Measurements from ENCODE around the gene PLEKHA1. TPM values are rescaled to one million over a fixed set of nuclear protein-coding genes. Genes with fewer than 3 reads are reported as not detected.

PLEKHA1 gene
- polyA plus RNA-seq, 6 donors from 2014 or later, result 78.2 to 95.7 (median 89.4) TPM

GRCh38 chr10:122390679-122391078, 16.2 kb downstream of the PLEKHA1 start:
- H3K36me3 Mint-ChIP-seq, result peaks cover 6 to 32% of the 10 kb centered on the region in 2 donors
- H3K4me3 Mint-ChIP-seq, result peak overlapping the region in 2 of 8 donors; percentile 41 to 43
- ATAC-seq (ENCODE audit: low read depth in 2 of 2), result no peak
- peaks cover 32 to 52% (median 46%) of the 10 kb centered on the region in 3 donors for H3K4me1 Mint-ChIP-seq
- DNase-seq, result no peak
- no peak overlapping the region for H3K27ac Mint-ChIP-seq
- no peaks in the 10 kb centered on the region for H3K27me3 Mint-ChIP-seq
- peaks cover 0 to 1% (median 0%) of the 10 kb centered on the region in 7 donors for H3K9me3 Mint-ChIP-seq

GRCh38 chr10:122391875-122392274, 17.4 kb downstream of the PLEKHA1 start:
- peaks cover 8 to 36% of the 10 kb centered on the region in 2 donors for H3K36me3 Mint-ChIP-seq
- peaks cover 21 to 41% (median 36%) of the 10 kb centered on the region in 3 donors for H3K4me1 Mint-ChIP-seq
- DNase-seq (no peak), ATAC-seq (ENCODE audit: low read depth in 2 of 2) (no peak)
- H3K27ac Mint-ChIP-seq, result peak overlapping the region in 1 of 6 donors; percentile 17
- H3K27me3 Mint-ChIP-seq, result no peaks in the 10 kb centered on the region
- peaks cover 0 to 1% (median 0%) of the 10 kb centered on the region in 7 donors for H3K9me3 Mint-ChIP-seq
- H3K4me3 Mint-ChIP-seq, result no peak overlapping the region

GRCh38 chr10:122392835-122393234, 18.3 kb downstream of the PLEKHA1 start:
- Mint-ChIP-seq H3K36me3 (peaks cover 14 to 31% of the 10 kb centered on the region in 2 donors), H3K27me3 (no peaks in the 10 kb centered on the region), H3K27ac (no peak overlapping the region), H3K9me3 (peaks cover 0 to 1% (median 0%) of the 10 kb centered on the region in 7 donors), H3K4me3 (no peak overlapping the region), H3K4me1 (peaks cover 17 to 35% (median 29%) of the 10 kb centered on the region in 3 donors)
- ATAC-seq (ENCODE audit: low read depth in 2 of 2) (no peak), DNase-seq (no peak)

- ATAC-seq (ENCODE audit: low read depth in 2 of 2) (no peak), DNase-seq (no peak)
- H3K4me1 Mint-ChIP-seq, result peaks cover 13 to 30% (median 29%) of the 10 kb centered on the region in 3 donors
- H3K27me3 Mint-ChIP-seq, result no peaks in the 10 kb centered on the region
- no peak overlapping the region for H3K27ac Mint-ChIP-seq
- peaks cover 14 to 31% of the 10 kb centered on the region in 2 donors for H3K36me3 Mint-ChIP-seq
- H3K9me3 Mint-ChIP-seq, result peaks cover 0 to 1% (median 0%) of the 10 kb centered on the region in 7 donors
- H3K4me3 Mint-ChIP-seq, result no peak overlapping the region
These were observed 18.8 kb downstream of the PLEKHA1 start for GRCh38 chr10:122393288-122393687.

- DNase-seq (no peak), ATAC-seq (ENCODE audit: low read depth in 2 of 2) (no peak)
- Mint-ChIP-seq H3K4me3 (no peak overlapping the region), H3K27me3 (no peaks in the 10 kb centered on the region), H3K4me1 (peaks cover 2 to 10% (median 4%) of the 10 kb centered on the region in 3 donors), H3K36me3 (no peaks in the 10 kb centered on the region), H3K9me3 (no peaks in the 10 kb centered on the region), H3K27ac (no peak overlapping the region)
These were observed 28.1 kb downstream of the PLEKHA1 start for GRCh38 chr10:122402548-122403131.

- H3K4me1 Mint-ChIP-seq, result peaks cover 2 to 10% (median 4%) of the 10 kb centered on the region in 3 donors
- H3K27me3 Mint-ChIP-seq, result no peaks in the 10 kb centered on the region
- H3K36me3 Mint-ChIP-seq, result no peaks in the 10 kb centered on the region
- peak overlapping the region in 1 of 6 donors; percentile 45 for H3K27ac Mint-ChIP-seq
- no peaks in the 10 kb centered on the region for H3K9me3 Mint-ChIP-seq
- no peak for DNase-seq
- no peak for ATAC-seq (ENCODE audit: low read depth in 2 of 2)
- H3K4me3 Mint-ChIP-seq, result no peak overlapping the region
These were observed 30.1 kb downstream of the PLEKHA1 start for GRCh38 chr10:122404576-122404975.

- Mint-ChIP-seq H3K4me3 (peak overlapping the region in 1 of 8 donors; percentile 39), H3K27me3 (no peaks in the 10 kb centered on the region), H3K27ac (peak overlapping the region in 5 of 6 donors; percentile 1 to 56 (median 50)), H3K4me1 (peaks cover 2 to 10% (median 4%) of the 10 kb centered on the region in 3 donors), H3K36me3 (peaks cover 0 to 5% of the 10 kb centered on the region in 2 donors), H3K9me3 (no peaks in the 10 kb centered on the region)
- peak in 1 of 2 donors; percentile 43 for ATAC-seq (ENCODE audit: low read depth in 2 of 2)
- peak; percentile 9 for DNase-seq
These were observed 33.0 kb downstream of the PLEKHA1 start for GRCh38 chr10:122407375-122408125.

- ATAC-seq (ENCODE audit: low read depth in 2 of 2) (no peak), DNase-seq (no peak)
- peaks cover 0 to 2% (median 0%) of the 10 kb centered on the region in 7 donors for H3K9me3 Mint-ChIP-seq
- peaks cover 13 to 33% (median 27%) of the 10 kb centered on the region in 3 donors for H3K4me1 Mint-ChIP-seq
- H3K27ac Mint-ChIP-seq, result peak overlapping the region in 1 of 6 donors; percentile 22
- no peaks in the 10 kb centered on the region for H3K27me3 Mint-ChIP-seq
- H3K36me3 Mint-ChIP-seq, result peaks cover 8 to 27% of the 10 kb centered on the region in 2 donors
- H3K4me3 Mint-ChIP-seq, result no peak overlapping the region
These were observed 38.8 kb downstream of the PLEKHA1 start for GRCh38 chr10:122413327-122413726.

- Mint-ChIP-seq H3K4me3 (peak overlapping the region in 4 of 8 donors; percentile 73 to 85 (median 78)), H3K9me3 (peaks cover 0 to 2% (median 0%) of the 10 kb centered on the region in 7 donors)
- no peak for ATAC-seq (ENCODE audit: low read depth in 2 of 2)
These were observed 43.2 kb downstream of the PLEKHA1 start for GRCh38 chr10:122417667-122418066.

GRCh38 chr10:122419016-122419415, 44.5 kb downstream of the PLEKHA1 start:
- Mint-ChIP-seq H3K4me3 (no peak overlapping the region), H3K4me1 (peaks cover 44 to 73% (median 53%) of the 10 kb centered on the region in 3 donors), H3K27ac (peak overlapping the region in 1 of 6 donors; percentile 49), H3K36me3 (peaks cover 19 to 31% of the 10 kb centered on the region in 2 donors), H3K9me3 (peaks cover 0 to 2% (median 0%) of the 10 kb centered on the region in 7 donors), H3K27me3 (no peaks in the 10 kb centered on the region)
- no peak for ATAC-seq (ENCODE audit: low read depth in 2 of 2)
- DNase-seq, result no peak

More at GRCh38 chr10:122417667-122418066, 43.2 kb downstream of the PLEKHA1 start:
- no peak for DNase-seq
- Mint-ChIP-seq H3K27me3 (no peaks in the 10 kb centered on the region), H3K4me1 (peaks cover 39 to 64% (median 53%) of the 10 kb centered on the region in 3 donors), H3K27ac (peak overlapping the region; percentile 72 to 94 (median 84)), H3K36me3 (peaks cover 19 to 34% of the 10 kb centered on the region in 2 donors)

- peak overlapping the region in 4 of 8 donors; percentile 12 to 86 (median 44) for H3K4me3 Mint-ChIP-seq
These were observed 45.5 kb downstream of the PLEKHA1 start for GRCh38 chr10:122419876-122420623.

GRCh38 chr10:122420624-122421007, 46.1 kb downstream of the PLEKHA1 start:
- H3K9me3 Mint-ChIP-seq, result peaks cover 0 to 2% (median 0%) of the 10 kb centered on the region in 7 donors
- H3K27ac Mint-ChIP-seq, result peak overlapping the region; percentile 43 to 97 (median 90)
- no peaks in the 10 kb centered on the region for H3K27me3 Mint-ChIP-seq
- H3K4me3 Mint-ChIP-seq, result peak overlapping the region in 5 of 8 donors; percentile 11 to 86 (median 64)
- peaks cover 48 to 82% (median 58%) of the 10 kb centered on the region in 3 donors for H3K4me1 Mint-ChIP-seq
- H3K36me3 Mint-ChIP-seq, result peaks cover 19 to 23% of the 10 kb centered on the region in 2 donors
- DNase-seq (no peak), ATAC-seq (ENCODE audit: low read depth in 2 of 2) (no peak)

More at GRCh38 chr10:122419876-122420623, 45.5 kb downstream of the PLEKHA1 start:
- H3K9me3 Mint-ChIP-seq, result peaks cover 0 to 2% (median 0%) of the 10 kb centered on the region in 7 donors
- ATAC-seq (ENCODE audit: low read depth in 2 of 2) (no peak), DNase-seq (no peak)
- no peaks in the 10 kb centered on the region for H3K27me3 Mint-ChIP-seq
- peaks cover 48 to 83% (median 58%) of the 10 kb centered on the region in 3 donors for H3K4me1 Mint-ChIP-seq
- peaks cover 19 to 24% of the 10 kb centered on the region in 2 donors for H3K36me3 Mint-ChIP-seq
- H3K27ac Mint-ChIP-seq, result peak overlapping the region in 5 of 6 donors; percentile 52 to 92 (median 75)

Measured in naive B cell (primary cell).